ENCODE measurements around the gene GTF2H2. TPM values are rescaled to one million over a fixed set of nuclear protein-coding genes. Genes with fewer than 3 reads are reported as not detected.
A peak's percentile ranks its signal among the peaks of the same experiment; 100 is the strongest.
"Not testable (repeated sequence)": the region's sequence is repeated elsewhere in the genome, so short reads cannot be mapped to it uniquely, and the experiment has no call there.

The GTF2H2 gene
- total RNA-seq, result 9.0 TPM

- ATAC-seq, result peak; percentile 98
- not testable (repeated sequence) for DNase-seq (ENCODE audit: low spot score)
Measured at GRCh38 chr5:71067262-71067928, at the start of gene GTF2H2. TSS of gene GTF2H2 (minus strand) at chr5:71067676. CDS start at chr5:71062763, 4,913 bp downstream.

GRCh38 chr5:71109730-71110275 lies 42.3 kb upstream of the GTF2H2 start:
- DNase-seq (ENCODE audit: low spot score); ATAC-seq: not testable (repeated sequence)

- ATAC-seq; DNase-seq (ENCODE audit: low spot score): not testable (repeated sequence)
Measured at GRCh38 chr5:71099996-71100395, 32.5 kb upstream of the GTF2H2 start.

- not testable (repeated sequence) for ATAC-seq; DNase-seq (ENCODE audit: low spot score)
Measured at GRCh38 chr5:71097930-71098203, 30.4 kb upstream of the GTF2H2 start.

GRCh38 chr5:71097173-71097929 lies 29.9 kb upstream of the GTF2H2 start:
- ATAC-seq, result not testable (repeated sequence)
- DNase-seq (ENCODE audit: low spot score), result peak; percentile 37

- DNase-seq (ENCODE audit: low spot score); ATAC-seq: not testable (repeated sequence)
Measured at GRCh38 chr5:71089773-71090172, 22.3 kb upstream of the GTF2H2 start.

GRCh38 chr5:71088754-71089153 lies 21.3 kb upstream of the GTF2H2 start:
- ATAC-seq, result peak; percentile 55
- not testable (repeated sequence) for DNase-seq (ENCODE audit: low spot score)

GRCh38 chr5:71086145-71086544 lies 18.7 kb upstream of the GTF2H2 start:
- not testable (repeated sequence) for ATAC-seq; DNase-seq (ENCODE audit: low spot score)

GRCh38 chr5:71084280-71085063 lies 17.0 kb upstream of the GTF2H2 start:
- not testable (repeated sequence) for DNase-seq (ENCODE audit: low spot score)
- ATAC-seq, result peak; percentile 78

GRCh38 chr5:71082898-71083297 lies 15.4 kb upstream of the GTF2H2 start:
- peak; percentile 52 for ATAC-seq
- DNase-seq (ENCODE audit: low spot score), result not testable (repeated sequence)

- ATAC-seq, result peak; percentile 61
- DNase-seq (ENCODE audit: low spot score), result not testable (repeated sequence)
Measured at GRCh38 chr5:71082340-71082739, 14.9 kb upstream of the GTF2H2 start.

GRCh38 chr5:71061322-71061721 lies 6.2 kb downstream of the GTF2H2 start:
- ATAC-seq; DNase-seq (ENCODE audit: low spot score): not testable (repeated sequence)

GRCh38 chr5:71059426-71059825 lies 8.1 kb downstream of the GTF2H2 start:
- ATAC-seq; DNase-seq (ENCODE audit: low spot score): not testable (repeated sequence)

GRCh38 chr5:71044808-71045207 lies 22.7 kb downstream of the GTF2H2 start:
- not testable (repeated sequence) for DNase-seq (ENCODE audit: low spot score)

GRCh38 chr5:71044128-71044527 lies 23.3 kb downstream of the GTF2H2 start:
- not testable (repeated sequence) for DNase-seq (ENCODE audit: low spot score); ATAC-seq

More at GRCh38 chr5:71044808-71045207, 22.7 kb downstream of the GTF2H2 start:
- ATAC-seq, result not testable (repeated sequence)

GRCh38 chr5:71031046-71031776 lies 36.3 kb downstream of the GTF2H2 start:
- ATAC-seq, result peak; percentile 25

GRCh38 chr5:71025289-71025953 lies 42.1 kb downstream of the GTF2H2 start, which contains the start of gene NAIP:
TSS of gene NAIP (minus strand) at chr5:71025339. CDS start at chr5:71012915, 12,424 bp downstream.
- not testable (repeated sequence) for DNase-seq (ENCODE audit: low spot score); ATAC-seq

More at GRCh38 chr5:71031046-71031776, 36.3 kb downstream of the GTF2H2 start:
- not testable (repeated sequence) for DNase-seq (ENCODE audit: low spot score)

- not testable (repeated sequence) for ATAC-seq; DNase-seq (ENCODE audit: low spot score)
Measured at GRCh38 chr5:71020643-71021042, 46.8 kb downstream of the GTF2H2 start.

- ATAC-seq, result peak; percentile 52
Measured at GRCh38 chr5:71018376-71019005, 49.0 kb downstream of the GTF2H2 start.

More at GRCh38 chr5:71018376-71019005, 49.0 kb downstream of the GTF2H2 start:
- DNase-seq (ENCODE audit: low spot score), result not testable (repeated sequence)
